ENCODE results near the gene BTBD16. TPM values are rescaled to one million over a fixed set of nuclear protein-coding genes. Genes with fewer than 3 reads are reported as not detected.

BTBD16 gene
- total RNA-seq, 2 donors from 2014 or later = 0.62 TPM; not detected in 1

DNA sequence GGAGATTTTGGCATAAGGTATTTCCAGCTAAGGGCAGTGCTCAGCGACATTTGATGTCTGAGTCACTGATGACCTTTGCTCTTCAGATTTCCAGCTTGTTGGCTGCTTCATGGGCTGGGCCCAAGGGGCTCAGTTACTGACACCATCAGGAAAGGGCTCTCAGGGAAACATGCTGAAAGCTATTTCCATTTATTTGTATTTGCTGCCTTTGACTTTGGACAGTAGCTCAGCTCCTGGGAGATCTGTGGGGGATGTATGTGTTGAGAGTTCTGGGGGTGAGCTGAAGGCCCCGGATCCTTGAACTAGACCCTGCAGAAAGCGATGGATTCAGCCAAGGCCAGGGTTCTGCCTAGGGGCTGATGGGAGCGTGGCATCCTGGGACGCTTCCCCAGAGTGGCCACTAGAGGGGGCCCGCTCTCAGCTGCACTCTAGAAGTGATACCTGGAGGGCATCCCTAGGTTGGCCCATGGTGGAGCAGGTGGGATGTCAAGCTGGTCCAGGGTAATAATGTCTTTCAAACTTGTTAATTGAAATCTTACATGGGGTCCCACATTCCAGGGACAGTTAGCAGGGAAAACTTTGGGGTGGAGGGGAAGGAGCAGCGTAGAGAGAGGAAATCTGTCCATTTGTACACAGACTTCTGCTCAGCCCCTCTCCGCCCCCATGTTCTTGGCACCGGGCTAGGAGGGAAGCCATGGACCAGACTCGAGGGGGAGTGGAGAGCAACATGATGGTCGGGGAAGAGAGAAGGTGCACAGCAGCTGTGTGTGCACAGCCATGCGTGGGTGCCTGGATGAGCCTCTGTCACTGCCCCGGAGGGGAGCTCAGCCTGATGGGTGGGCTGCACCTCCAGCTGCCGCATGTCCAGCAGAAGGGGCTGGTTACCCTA lies 3.0 kb upstream of the BTBD16 start:
- no peak for DNase-seq (ENCODE audit: low spot score)
- 66% methylated on average over 14 of the region's 14 CpGs for WGBS
- H3K36me3 ChIP-seq = no peaks in the 10 kb centered on the region

GRCh38 chr10:122269059-122269687 lies 1.9 kb upstream of the BTBD16 start:
- H3K36me3 ChIP-seq = no peaks in the 10 kb centered on the region
- H3K27me3 ChIP-seq (replicated peaks; ENCODE audit: insufficient read depth) = no peaks in the 10 kb centered on the region
- WGBS = 66% methylated on average over 10 of the region's 10 CpGs
- TF ChIP-seq, protein P1, sequence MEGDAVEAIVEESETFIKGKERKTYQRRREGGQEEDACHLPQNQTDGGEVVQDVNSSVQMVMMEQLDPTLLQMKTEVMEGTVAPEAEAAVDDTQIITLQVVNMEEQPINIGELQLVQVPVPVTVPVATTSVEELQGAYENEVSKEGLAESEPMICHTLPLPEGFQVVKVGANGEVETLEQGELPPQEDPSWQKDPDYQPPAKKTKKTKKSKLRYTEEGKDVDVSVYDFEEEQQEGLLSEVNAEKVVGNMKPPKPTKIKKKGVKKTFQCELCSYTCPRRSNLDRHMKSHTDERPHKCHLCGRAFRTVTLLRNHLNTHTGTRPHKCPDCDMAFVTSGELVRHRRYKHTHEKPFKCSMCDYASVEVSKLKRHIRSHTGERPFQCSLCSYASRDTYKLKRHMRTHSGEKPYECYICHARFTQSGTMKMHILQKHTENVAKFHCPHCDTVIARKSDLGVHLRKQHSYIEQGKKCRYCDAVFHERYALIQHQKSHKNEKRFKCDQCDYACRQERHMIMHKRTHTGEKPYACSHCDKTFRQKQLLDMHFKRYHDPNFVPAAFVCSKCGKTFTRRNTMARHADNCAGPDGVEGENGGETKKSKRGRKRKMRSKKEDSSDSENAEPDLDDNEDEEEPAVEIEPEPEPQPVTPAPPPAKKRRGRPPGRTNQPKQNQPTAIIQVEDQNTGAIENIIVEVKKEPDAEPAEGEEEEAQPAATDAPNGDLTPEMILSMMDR (IDR thresholded peaks at IDR 0.05) = no peak
- TF ChIP-seq POLR2A (IDR thresholded peaks at IDR 0.05) = no peak
- TF ChIP-seq POLR2AphosphoS5 (IDR thresholded peaks at IDR 0.05) = no peak
- H3K4me3 ChIP-seq = no peak overlapping the region
- DNase-seq (ENCODE audit: low spot score) = no peak
- H3K27ac ChIP-seq = no peak overlapping the region
- H3K9me3 ChIP-seq = no peaks in the 10 kb centered on the region
- no peaks in the 10 kb centered on the region for H3K4me1 ChIP-seq (replicated peaks)
- intact Hi-C loops (cut with DNase I) = no loop called here

More for the DNA sequence above, 3.0 kb upstream of the BTBD16 start:
- H3K4me3 ChIP-seq = no peak overlapping the region
- no peaks in the 10 kb centered on the region for H3K9me3 ChIP-seq
- no peaks in the 10 kb centered on the region for H3K4me1 ChIP-seq (replicated peaks)
- no peak for TF ChIP-seq POLR2A (IDR thresholded peaks at IDR 0.05)
- TF ChIP-seq, protein P1 (IDR thresholded peaks at IDR 0.05) = peak; percentile 58 to 83 (median 65)
- no peak for TF ChIP-seq POLR2AphosphoS5 (IDR thresholded peaks at IDR 0.05)
- intact Hi-C loops (cut with DNase I) = no loop called here
- no peak overlapping the region for H3K27ac ChIP-seq
- H3K27me3 ChIP-seq (replicated peaks; ENCODE audit: insufficient read depth) = no peaks in the 10 kb centered on the region

GRCh38 chr10:122273966-122274545 lies 3.0 kb downstream of the BTBD16 start:
- WGBS = 82% methylated on average over 10 of the region's 10 CpGs
- H3K4me3 ChIP-seq = no peak overlapping the region
- H3K27ac ChIP-seq = no peak overlapping the region
- intact Hi-C loops (cut with DNase I) = no loop called here
- no peaks in the 10 kb centered on the region for H3K4me1 ChIP-seq (replicated peaks)
- TF ChIP-seq POLR2AphosphoS5 (IDR thresholded peaks at IDR 0.05) (no peak), POLR2A (IDR thresholded peaks at IDR 0.05) (no peak)
- TF ChIP-seq, protein P1 (IDR thresholded peaks at IDR 0.05) = no peak
- no peaks in the 10 kb centered on the region for H3K27me3 ChIP-seq (replicated peaks; ENCODE audit: insufficient read depth)
- H3K36me3 ChIP-seq = no peaks in the 10 kb centered on the region
- no peak for DNase-seq (ENCODE audit: low spot score)
- H3K9me3 ChIP-seq = no peaks in the 10 kb centered on the region

DNA sequence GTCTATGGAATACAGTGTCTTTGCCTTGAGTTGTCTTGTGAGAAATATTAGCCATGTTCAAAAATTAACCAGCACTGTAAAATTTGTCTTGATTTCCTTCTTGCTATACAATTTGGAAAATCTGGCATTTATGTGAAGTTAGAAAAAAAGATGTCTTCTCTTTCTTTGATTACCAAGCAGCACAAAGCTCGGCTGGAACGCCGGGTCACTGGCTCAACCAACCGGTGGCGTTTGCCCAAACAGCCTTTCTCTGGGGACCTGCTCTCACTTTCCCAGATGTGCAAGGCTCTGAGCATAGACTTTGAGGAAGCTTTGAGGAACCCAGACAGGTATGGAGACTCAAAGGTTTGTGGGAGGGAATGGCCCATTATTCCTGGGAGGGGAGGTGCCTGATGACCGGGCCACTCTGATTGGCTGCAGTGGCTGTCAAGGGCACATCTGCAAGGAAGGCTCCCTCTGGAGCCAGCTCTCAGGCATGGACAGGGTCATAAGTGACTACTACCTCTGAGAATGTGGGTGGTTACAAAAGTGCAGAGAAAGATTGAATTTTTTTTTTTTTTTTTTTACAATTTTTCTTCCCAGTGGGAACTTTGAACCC lies 5.6 kb downstream of the BTBD16 start:
- DNase-seq (ENCODE audit: low spot score) = no peak
- 90% methylated on average over 6 of the region's 6 CpGs for WGBS

More for the DNA sequence above, 5.6 kb downstream of the BTBD16 start:
- intact Hi-C loops (cut with DNase I) = no loop called here
- TF ChIP-seq, protein P1 (IDR thresholded peaks at IDR 0.05) = no peak
- TF ChIP-seq POLR2AphosphoS5 (IDR thresholded peaks at IDR 0.05) (no peak), POLR2A (IDR thresholded peaks at IDR 0.05) (no peak)
- Histone ChIP-seq H3K36me3 (no peaks in the 10 kb centered on the region), H3K4me1 (replicated peaks) (no peaks in the 10 kb centered on the region), H3K9me3 (no peaks in the 10 kb centered on the region), H3K27ac (no peak overlapping the region), H3K27me3 (replicated peaks; ENCODE audit: insufficient read depth) (no peaks in the 10 kb centered on the region), H3K4me3 (no peak overlapping the region)

All from prostate gland (tissue), 2 donors.